AG10803 (cell line): Measurements from ENCODE around the gene TNRC6C.
A peak's percentile ranks its signal among the peaks of the same experiment; 100 is the strongest.

ENCODE experiments used
- DNase-seq: peaks from one replicate; pipeline ENCODE4 v3.0.0; 2010; ENCODE audit warnings: low read depth
- H3K4me3 ChIP-seq: 2 replicates; pipeline ENCODE4 v1.5.1; 2011; ENCODE audit warnings: mild to moderate bottlenecking, low read length, control low read depth
- TF ChIP-seq, protein P1 (sequence below): conservative IDR thresholded peaks from 2 replicates; pipeline ENCODE4 v1.5.1; 2011; ENCODE audit warnings: mild to moderate bottlenecking, low read length, control low read depth, inconsistent platforms

The TNRC6C gene

DNA sequence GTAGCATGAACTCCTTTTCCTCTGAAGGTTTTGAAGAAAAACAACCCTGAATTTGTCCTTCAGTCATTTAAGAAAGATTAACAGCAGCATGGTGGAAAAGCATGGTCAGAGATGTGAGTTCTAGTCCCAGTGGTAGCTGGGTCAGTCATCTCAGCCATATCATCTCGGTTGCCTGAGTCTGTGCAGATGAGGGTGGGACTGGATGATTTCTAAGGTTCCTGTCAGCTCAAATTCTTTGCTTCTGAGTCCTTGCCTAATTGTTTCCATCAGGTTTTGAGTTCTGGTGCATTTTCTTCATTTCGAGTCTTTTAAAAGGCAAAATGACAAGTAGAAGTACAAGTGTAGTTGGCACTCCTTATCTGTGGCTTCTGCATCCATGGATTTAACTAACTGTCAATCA, 63.9 kb downstream of the TNRC6C start:
- DNase-seq, result peak; percentile 76
- TF ChIP-seq, protein P1, sequence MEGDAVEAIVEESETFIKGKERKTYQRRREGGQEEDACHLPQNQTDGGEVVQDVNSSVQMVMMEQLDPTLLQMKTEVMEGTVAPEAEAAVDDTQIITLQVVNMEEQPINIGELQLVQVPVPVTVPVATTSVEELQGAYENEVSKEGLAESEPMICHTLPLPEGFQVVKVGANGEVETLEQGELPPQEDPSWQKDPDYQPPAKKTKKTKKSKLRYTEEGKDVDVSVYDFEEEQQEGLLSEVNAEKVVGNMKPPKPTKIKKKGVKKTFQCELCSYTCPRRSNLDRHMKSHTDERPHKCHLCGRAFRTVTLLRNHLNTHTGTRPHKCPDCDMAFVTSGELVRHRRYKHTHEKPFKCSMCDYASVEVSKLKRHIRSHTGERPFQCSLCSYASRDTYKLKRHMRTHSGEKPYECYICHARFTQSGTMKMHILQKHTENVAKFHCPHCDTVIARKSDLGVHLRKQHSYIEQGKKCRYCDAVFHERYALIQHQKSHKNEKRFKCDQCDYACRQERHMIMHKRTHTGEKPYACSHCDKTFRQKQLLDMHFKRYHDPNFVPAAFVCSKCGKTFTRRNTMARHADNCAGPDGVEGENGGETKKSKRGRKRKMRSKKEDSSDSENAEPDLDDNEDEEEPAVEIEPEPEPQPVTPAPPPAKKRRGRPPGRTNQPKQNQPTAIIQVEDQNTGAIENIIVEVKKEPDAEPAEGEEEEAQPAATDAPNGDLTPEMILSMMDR, result no peak
- H3K4me3 ChIP-seq, result no peak overlapping the region

DNA sequence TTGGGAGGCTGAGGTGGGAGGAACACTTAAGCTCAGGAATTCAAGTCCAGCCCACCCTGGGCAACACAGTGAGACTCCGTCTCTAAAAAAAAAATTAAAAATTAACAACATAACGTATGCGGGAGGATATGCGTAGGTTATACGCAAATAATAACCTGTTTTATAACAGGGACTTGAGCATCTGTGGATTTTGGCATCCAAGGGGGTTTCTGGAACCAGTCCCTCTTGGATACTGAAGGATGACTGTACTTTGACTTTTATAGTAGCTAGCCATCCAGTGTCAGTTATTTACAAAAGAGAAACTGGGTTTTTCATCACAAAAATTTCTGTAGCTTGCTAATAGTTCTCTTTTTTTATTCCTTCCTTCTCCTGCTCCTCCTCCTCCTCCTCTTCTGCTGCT, 64.5 kb downstream of the TNRC6C start:
- TF ChIP-seq, protein P1, result no peak
- DNase-seq, result no peak
- H3K4me3 ChIP-seq, result no peak overlapping the region

DNA sequence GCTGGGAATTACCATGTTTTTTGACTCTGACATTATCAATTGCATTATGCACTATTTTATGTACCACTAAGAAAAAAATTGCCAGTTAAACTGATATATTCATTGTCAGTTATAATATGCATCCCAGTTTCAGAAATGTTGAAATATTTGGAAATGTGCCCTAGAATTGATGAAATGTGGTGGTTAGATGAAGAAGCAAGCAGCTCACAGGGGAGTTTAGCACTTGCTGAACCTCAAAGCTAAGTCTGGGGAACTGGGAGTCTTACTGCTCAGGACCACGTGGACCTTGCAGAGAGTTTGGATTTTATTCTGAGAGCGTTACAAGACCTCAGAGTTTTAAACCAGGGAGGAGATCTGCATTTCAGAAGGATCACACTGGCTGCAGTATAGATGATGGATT, 67.9 kb downstream of the TNRC6C start:
- DNase-seq, result peak; percentile 64
- no peak overlapping the region for H3K4me3 ChIP-seq
- TF ChIP-seq, protein P1, result no peak

DNA sequence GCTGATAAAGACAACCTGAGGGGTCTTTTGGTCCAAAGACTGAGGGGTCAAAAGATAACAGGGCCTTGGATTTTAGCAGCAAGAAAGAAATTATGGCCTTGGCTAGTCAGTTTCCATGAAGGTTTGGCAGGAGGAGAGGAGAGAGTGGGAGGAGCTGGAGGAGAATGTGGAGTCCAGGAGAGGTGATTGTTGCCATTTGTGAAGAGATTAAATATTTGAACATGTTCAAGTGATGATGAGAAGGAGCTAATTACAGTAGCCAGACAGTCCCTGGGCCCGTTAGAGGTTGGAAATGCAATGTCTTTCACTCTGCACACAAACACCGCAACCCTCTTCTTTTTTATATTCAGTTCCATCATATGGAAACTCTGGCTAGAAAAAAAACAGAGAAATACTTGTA, 68.6 kb downstream of the TNRC6C start:
- TF ChIP-seq, protein P1, result no peak
- H3K4me3 ChIP-seq, result no peak overlapping the region
- no peak for DNase-seq

DNA sequence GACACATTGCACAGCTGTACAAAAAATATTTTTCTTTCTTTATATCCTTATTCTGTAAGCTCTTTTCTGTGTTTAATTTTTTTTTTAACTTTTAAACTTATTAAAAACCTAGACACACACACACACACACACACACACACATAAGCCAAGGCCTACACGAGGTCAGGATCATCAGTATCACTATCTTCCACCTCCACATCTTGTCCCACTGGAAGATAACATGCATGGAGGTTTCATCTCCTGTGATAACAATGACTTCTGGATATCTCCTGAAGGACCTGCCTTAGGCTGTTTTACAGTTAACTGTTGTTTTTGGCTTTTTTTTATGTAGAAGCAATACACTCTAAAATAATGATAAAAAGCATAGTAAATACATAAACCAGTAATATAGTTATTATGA, 71.2 kb downstream of the TNRC6C start:
- no peak overlapping the region for H3K4me3 ChIP-seq
- TF ChIP-seq, protein P1, result no peak
- DNase-seq, result no peak

DNA sequence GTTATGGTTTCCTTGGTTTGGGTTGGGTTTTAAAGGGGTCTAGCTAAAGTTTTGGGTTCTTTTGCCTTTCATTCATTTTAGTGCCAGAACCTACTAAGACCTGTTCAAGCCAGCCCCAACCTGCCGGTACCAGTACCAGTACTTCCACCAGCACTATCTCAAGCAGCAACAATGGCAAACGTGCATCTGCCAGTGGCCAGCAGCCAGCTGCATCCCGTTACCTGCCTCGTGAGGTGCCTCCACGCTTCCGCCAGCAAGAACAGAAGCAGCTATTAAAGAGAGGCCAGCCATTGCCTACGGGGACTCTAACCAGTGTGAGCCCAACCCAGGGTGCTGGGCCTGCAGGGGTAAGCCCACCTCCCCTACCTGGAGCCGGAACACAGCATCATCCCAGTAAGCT, 72.9 kb downstream of the TNRC6C start:
- TF ChIP-seq, protein P1, result no peak
- DNase-seq, result no peak
- H3K4me3 ChIP-seq, result no peak overlapping the region

DNA sequence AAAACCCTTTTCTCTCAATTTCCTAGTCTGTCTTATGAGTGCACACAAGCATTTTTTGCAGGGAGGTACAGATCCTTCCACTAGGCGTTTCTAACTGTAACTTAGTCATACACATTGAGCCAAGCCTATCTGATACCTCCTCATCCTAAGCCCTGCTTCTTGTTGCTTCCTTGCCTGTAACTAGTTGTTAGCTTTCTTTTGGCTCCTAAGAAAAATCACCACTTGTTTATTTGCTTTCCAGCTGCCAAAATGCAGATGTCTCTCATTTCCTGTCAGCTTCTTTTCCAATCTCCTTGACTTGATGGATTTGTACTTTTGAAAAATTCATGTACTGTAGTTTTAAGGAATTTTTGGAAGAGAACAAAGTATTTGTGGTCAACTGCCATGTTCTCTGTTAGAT, 73.7 kb downstream of the TNRC6C start:
- TF ChIP-seq, protein P1, result peak; percentile 40
- no peak overlapping the region for H3K4me3 ChIP-seq
- peak; percentile 81 for DNase-seq
